HG02610 (cell line): Measurements from ENCODE around the gene VANGL2.

Experiments used
- ATAC-seq: cut with Tn5 transposase; IDR thresholded peaks from one replicate; pipeline ENCODE4 v1.9.1; 2021; ENCODE audit warnings: mild to moderate bottlenecking, moderate library complexity; ENCODE audit not compliant: unreplicated experiment

VANGL2 gene

GRCh38 chr1:160400223-160400645 lies at the start of gene VANGL2:
Gene VANGL2, plus strand, starts transcription at chr1:160400564. Its CDS starts 15,274 bp downstream, at chr1:160415838.
- no peak for ATAC-seq

GRCh38 chr1:160351629-160352028 lies 48.7 kb upstream of the VANGL2 start:
- no peak for ATAC-seq

GRCh38 chr1:160352555-160352954 lies 47.8 kb upstream of the VANGL2 start:
- ATAC-seq: no peak

GRCh38 chr1:160353223-160353622 lies 47.1 kb upstream of the VANGL2 start:
- ATAC-seq: no peak

- no peak for ATAC-seq
Observed at GRCh38 chr1:160354388-160354985, 45.9 kb upstream of the VANGL2 start.

- ATAC-seq: no peak
Observed at GRCh38 chr1:160357286-160358002, 42.9 kb upstream of the VANGL2 start.

GRCh38 chr1:160358073-160358472 lies 42.3 kb upstream of the VANGL2 start:
- no peak for ATAC-seq

- no peak for ATAC-seq
Observed at GRCh38 chr1:160359559-160360226, 40.7 kb upstream of the VANGL2 start.

GRCh38 chr1:160360227-160360695 lies 40.1 kb upstream of the VANGL2 start:
- no peak for ATAC-seq

GRCh38 chr1:160361199-160361598 lies 39.2 kb upstream of the VANGL2 start:
- ATAC-seq: no peak

- no peak for ATAC-seq
Observed at GRCh38 chr1:160361814-160362167, 38.6 kb upstream of the VANGL2 start.

- ATAC-seq: no peak
Observed at GRCh38 chr1:160362168-160362957, 38.0 kb upstream of the VANGL2 start.

GRCh38 chr1:160363010-160363409 lies 37.4 kb upstream of the VANGL2 start:
- no peak for ATAC-seq

- ATAC-seq: no peak
Observed at GRCh38 chr1:160363951-160364735, 36.2 kb upstream of the VANGL2 start.

GRCh38 chr1:160365325-160365724 lies 35.0 kb upstream of the VANGL2 start:
- ATAC-seq: no peak

GRCh38 chr1:160366731-160367515 lies 33.4 kb upstream of the VANGL2 start, which contains the start of gene NHLH1:
Gene NHLH1, plus strand, starts transcription at chr1:160367071. Its CDS starts 3,661 bp downstream, at chr1:160370732.
- ATAC-seq: no peak

- ATAC-seq: no peak
Observed at GRCh38 chr1:160367516-160367900, 32.9 kb upstream of the VANGL2 start.

GRCh38 chr1:160367934-160368923 lies 32.1 kb upstream of the VANGL2 start:
- ATAC-seq: no peak
